Peyer's patch (tissue), 4 donors: Measurements from ENCODE around the gene MYBPC2. TPM values are rescaled to one million over a fixed set of nuclear protein-coding genes. Genes with fewer than 3 reads are reported as not detected.
A peak's percentile ranks its signal among the peaks of the same experiment; 100 is the strongest.

Experiments used
- DNase-seq, 3 donors: peaks; one replicate each; pipeline ENCODE4 v3.0.0-alpha.2; 2017 to 2019
- H3K27ac ChIP-seq, 4 donors: fragments of 200-600 bp; sonication (generic); one replicate each; pipeline ENCODE4 v1.5.1; 2016 to 2019
- H3K27me3 ChIP-seq, 2 donors: fragments of 200-600 bp; sonication (generic); one replicate each; pipeline ENCODE4 v1.5.1; 2019
- H3K36me3 ChIP-seq, 3 donors: fragments of 200-600 bp; sonication (generic); one replicate each; pipeline ENCODE4 v1.5.1; 2016 to 2019
- H3K4me1 ChIP-seq, 4 donors: fragments of 200-600 bp; sonication (generic); one replicate each; pipeline ENCODE4 v1.5.1; 2016 to 2019
- H3K4me3 ChIP-seq, 4 donors: fragments of 200-600 bp; sonication (generic); 1 replicate in 3 of 4; 2 replicates in 1 of 4; pipeline ENCODE4 v1.5.1; 2016 to 2019; ENCODE audit warnings: mild to moderate bottlenecking in 1 of 4
- H3K9me3 ChIP-seq, 4 donors: fragments of 200-600 bp; sonication (generic); one replicate each; pipeline ENCODE4 v1.5.1; 2016 to 2019; ENCODE audit warnings: mild to moderate bottlenecking in 1 of 4
- CTCF ChIP-seq, 6 experiments: fragments of 450-650 bp in 4 of 6; fragments of 200-600 bp in 2 of 6; sonication (generic) in 1 of 6; IDR thresholded peaks; one replicate each; pipeline ENCODE4 v1.5.1; 2017 to 2019; ENCODE audit warnings: antibody characterized with exemption in 6 of 6, mild to moderate bottlenecking in 3 of 6, moderate library complexity in 1 of 6
- POLR2A ChIP-seq, 2 donors: fragments of 450-650 bp; IDR thresholded peaks; one replicate each; pipeline ENCODE4 v1.5.1; 2017; ENCODE audit warnings: antibody characterized with exemption in 2 of 2, mild to moderate bottlenecking in 2 of 2, moderate library complexity in 2 of 2
- total RNA-seq, 4 donors: library from RNA; depleted of rRNA; stranded (reverse); fragments of >200 nt; gene quantifications; one replicate each; pipeline ENCODE4 v1.1.0, GENCODE V29; 2016

MYBPC2 gene
- total RNA-seq, 4 donors from 2014 or later, result not detected

- Histone ChIP-seq H3K27me3 (peaks cover 0 to 11% of the 10 kb centered on the region in 2 donors), H3K4me3 (no peak overlapping the region), H3K9me3 (no peaks in the 10 kb centered on the region), H3K4me1 (peaks cover 0 to 19% (median 15%) of the 10 kb centered on the region in 4 donors), H3K27ac (peak overlapping the region in 2 of 4 donors; percentile 59 to 81), H3K36me3 (no peaks in the 10 kb centered on the region)
- TF ChIP-seq POLR2A (IDR thresholded peaks at IDR 0.05) (no peak), CTCF (IDR thresholded peaks at IDR 0.05) (no peak)
- DNase-seq, result no peak
Measured at GRCh38 chr19:50428772-50429463, 3.8 kb upstream of the MYBPC2 start.

- Histone ChIP-seq H3K9me3 (no peaks in the 10 kb centered on the region), H3K4me1 (peaks cover 0 to 25% (median 17%) of the 10 kb centered on the region in 4 donors), H3K27ac (peak overlapping the region in 3 of 4 donors; percentile 41 to 81 (median 67)), H3K4me3 (peak overlapping the region; percentile 57 to 76 (median 70)), H3K36me3 (no peaks in the 10 kb centered on the region), H3K27me3 (peaks cover 0 to 11% of the 10 kb centered on the region in 2 donors)
- peak in 2 of 3 donors; percentile 63 to 69 for DNase-seq
- TF ChIP-seq POLR2A (IDR thresholded peaks at IDR 0.05) (no peak), CTCF (IDR thresholded peaks at IDR 0.05) (no peak)
Measured at GRCh38 chr19:50430888-50431342, 1.8 kb upstream of the MYBPC2 start.

DNA sequence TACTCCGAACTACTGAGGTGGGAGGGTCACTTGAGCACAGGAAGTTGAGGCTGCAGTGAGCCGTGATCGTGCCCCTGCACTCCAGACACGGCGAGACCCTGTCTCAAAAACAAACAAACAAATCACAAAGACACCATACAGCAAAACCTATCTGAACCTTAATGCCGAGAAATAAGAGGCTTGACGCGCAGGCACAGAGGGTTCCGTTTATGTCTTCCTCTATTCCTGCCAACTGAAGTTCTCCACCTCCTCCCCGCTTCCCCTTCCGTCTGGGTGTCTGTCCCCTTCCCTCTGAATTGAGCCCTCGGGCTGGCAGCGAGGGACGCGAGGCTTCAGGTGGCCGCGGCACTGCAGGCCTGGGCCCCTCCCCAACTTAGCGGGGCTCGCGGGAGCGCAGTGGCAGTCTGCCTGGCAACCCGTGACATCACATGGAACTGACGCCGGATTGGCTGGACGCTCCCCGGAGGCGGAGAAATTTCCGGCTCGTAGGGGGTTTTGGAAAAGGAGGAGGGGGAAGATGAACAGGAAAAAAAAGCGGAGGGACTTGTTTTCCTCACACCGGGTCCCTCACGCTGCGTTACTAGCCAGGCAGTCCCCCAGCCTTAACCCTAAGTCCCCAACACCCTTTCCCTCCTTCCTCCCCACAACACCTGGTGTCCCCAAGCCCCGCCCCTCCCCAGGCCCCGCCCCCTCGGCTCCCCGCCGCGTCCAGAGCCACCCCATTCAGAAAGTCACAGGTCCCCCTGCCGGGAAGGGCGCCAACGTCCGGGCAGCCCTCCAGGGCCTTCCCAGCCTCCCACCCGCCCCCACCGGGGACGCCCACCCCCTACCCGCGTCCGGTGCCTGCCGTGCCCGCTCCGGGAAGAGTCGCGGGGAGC lies 1.1 kb upstream of the MYBPC2 start:
- peaks cover 0 to 25% (median 17%) of the 10 kb centered on the region in 4 donors for H3K4me1 ChIP-seq
- H3K4me3 ChIP-seq, result peak overlapping the region; percentile 57 to 76 (median 70)
- peak; percentile 84 to 93 (median 92) for DNase-seq
- peaks cover 0 to 11% of the 10 kb centered on the region in 2 donors for H3K27me3 ChIP-seq
- TF ChIP-seq POLR2A (IDR thresholded peaks at IDR 0.05) (peak in 1 of 2 donors; percentile 25), CTCF (IDR thresholded peaks at IDR 0.05) (no peak)
- H3K27ac ChIP-seq, result peak overlapping the region; percentile 41 to 81 (median 69)
- H3K36me3 ChIP-seq, result no peaks in the 10 kb centered on the region
- H3K9me3 ChIP-seq, result no peaks in the 10 kb centered on the region

- Histone ChIP-seq H3K4me1 (peaks cover 0 to 25% (median 17%) of the 10 kb centered on the region in 4 donors), H3K9me3 (no peaks in the 10 kb centered on the region), H3K27ac (peak overlapping the region in 1 of 4 donors; percentile 81), H3K4me3 (no peak overlapping the region), H3K36me3 (no peaks in the 10 kb centered on the region), H3K27me3 (peaks cover 0 to 11% of the 10 kb centered on the region in 2 donors)
- DNase-seq, result peak in 1 of 3 donors; percentile 33
- TF ChIP-seq CTCF (IDR thresholded peaks at IDR 0.05), result no peak
- no peak for TF ChIP-seq POLR2A (IDR thresholded peaks at IDR 0.05)
Measured at GRCh38 chr19:50433201-50434180, 799 bp downstream of the MYBPC2 start.

DNA sequence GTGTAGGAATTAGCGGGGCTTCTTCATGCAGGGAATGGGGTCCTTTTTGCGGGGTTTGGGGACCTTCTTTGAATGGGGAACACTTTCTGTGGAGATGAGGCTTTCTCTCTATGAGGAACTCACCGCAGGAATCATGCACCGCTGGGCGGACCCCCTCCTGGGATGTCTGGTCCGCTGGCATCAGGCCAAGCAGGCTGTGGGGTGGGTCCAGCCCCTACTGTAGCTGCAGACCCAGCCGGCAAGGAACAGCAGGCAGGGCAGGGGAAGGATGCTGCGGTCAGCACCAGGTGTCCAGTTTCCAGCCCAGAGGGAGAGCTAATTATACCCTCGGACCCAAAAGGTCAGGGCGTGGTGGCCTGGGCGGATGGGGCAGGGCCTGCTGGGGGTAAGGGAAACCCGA lies 1.8 kb downstream of the MYBPC2 start:
- Histone ChIP-seq H3K27me3 (peaks cover 0 to 11% of the 10 kb centered on the region in 2 donors), H3K27ac (peak overlapping the region in 1 of 4 donors; percentile 15), H3K4me1 (peaks cover 0 to 25% (median 17%) of the 10 kb centered on the region in 4 donors), H3K36me3 (no peaks in the 10 kb centered on the region), H3K9me3 (no peaks in the 10 kb centered on the region), H3K4me3 (no peak overlapping the region)
- TF ChIP-seq POLR2A (IDR thresholded peaks at IDR 0.05) (no peak), CTCF (IDR thresholded peaks at IDR 0.05) (no peak)
- DNase-seq, result peak; percentile 39 to 86 (median 83)
